SK-N-SH treated with all-trans-retinoic acid at 6 μM for 48 hours (cell line): ENCODE measurements around the gene HAUS8.

ENCODE experiments used
- CREB5 ChIP-seq: fragments of 250-450 bp; sonication (Bioruptor Pico); IDR thresholded peaks from 2 replicates; pipeline ENCODE4 v1.5.1; 2020; ENCODE audit warnings: low read depth, mild to moderate bottlenecking, moderate library complexity
- ISL1 ChIP-seq: fragments of 250-450 bp; sonication (Bioruptor Pico); IDR thresholded peaks from 2 replicates; pipeline ENCODE4 v2.1.2; 2022; ENCODE audit warnings: mild to moderate bottlenecking, moderate library complexity
- POU6F1 ChIP-seq: fragments of 250-450 bp; sonication (Bioruptor Pico); IDR thresholded peaks from 2 replicates; pipeline ENCODE4 v1.8.0; 2021; ENCODE audit warnings: low read depth, mild to moderate bottlenecking, moderate library complexity, borderline replicate concordance
- TOX ChIP-seq: fragments of 250-450 bp; sonication (Bioruptor Pico); IDR thresholded peaks from 2 replicates; pipeline ENCODE4 v1.8.0; 2021; ENCODE audit warnings: mild to moderate bottlenecking, moderate library complexity, borderline replicate concordance
- ZFP30 ChIP-seq: fragments of 450-650 bp; formaldehyde crosslinking; IDR thresholded peaks from 2 replicates; pipeline ENCODE4 v1.5.0; 2022; ENCODE audit warnings: mild to moderate bottlenecking, moderate library complexity

- TF ChIP-seq CREB5 (CRISPR knock-in tag) (no peak), TOX (no peak), POU6F1 (CRISPR knock-in tag) (no peak), ISL1 (CRISPR knock-in tag) (no peak), ZFP30 (CRISPR knock-in tag) (no peak)
Measured at GRCh38 chr19:17107546-17108452, 32.5 kb upstream of the HAUS8 start.
